ENCODE measurements around the gene CAMKK1. TPM values are rescaled to one million over a fixed set of nuclear protein-coding genes. Genes with fewer than 3 reads are reported as not detected.

The CAMKK1 gene
- polyA plus RNA-seq, 1 experiment: 2.8 TPM

- no peak overlapping the region for H3K4me3 ChIP-seq (ENCODE audit: low read depth, low read length)
- no peak overlapping the region for H3K27ac ChIP-seq (ENCODE audit: low read depth, low read length)
- no peak for DNase-seq (ENCODE audit: low read depth, low spot score)
- H3K9me3 ChIP-seq (ENCODE audit: control insufficient read depth, insufficient read depth, low read length): no peaks in the 10 kb centered on the region; the same call in 1 of the 2 replicates
- no peaks in the 10 kb centered on the region for H3K27me3 ChIP-seq (ENCODE audit: control insufficient read depth, insufficient read depth, low read length)
- ChIA-PET CTCF (interaction anchor here (1.6 kb wide), 1 partner anchor 19 kb away, joined by 11 read pairs; no protein-coding TSS in a partner anchor), POLR2A (interaction anchor here (1.3 kb wide), 2 partner anchors 172 to 248 kb away, joined by 3 read pairs; partner anchors contain the start of genes CYB5D2 and ZZEF1)
- no peak for TF ChIP-seq CTCF (IDR thresholded peaks at IDR 0.05; ENCODE audit: low read depth, low read length)
Observed at GRCh38 chr17:3894911-3895343, 2.1 kb upstream of the CAMKK1 start.

- CTCF ChIA-PET: interaction anchor here (0.9 to 1.6 kb wide), 3 partner anchors 19 to 48 kb away, joined by 3 to 11 read pairs (median 6); partner anchors contain the start of gene NCBP3
- POLR2A ChIA-PET: interaction anchor here (1.3 kb wide), 1 partner anchor 171 kb away, joined by 3 read pairs; no protein-coding TSS in a partner anchor
Observed at GRCh38 chr17:3894188-3894587, 1.3 kb upstream of the CAMKK1 start.

GRCh38 chr17:3893720-3894116 lies 865 bp upstream of the CAMKK1 start:
- no peak for TF ChIP-seq CTCF (IDR thresholded peaks at IDR 0.05; ENCODE audit: low read depth, low read length)
- Histone ChIP-seq H3K9me3 (ENCODE audit: control insufficient read depth, insufficient read depth, low read length) (no peaks in the 10 kb centered on the region; the same call in 1 of the 2 replicates), H3K27me3 (ENCODE audit: control insufficient read depth, insufficient read depth, low read length) (no peaks in the 10 kb centered on the region), H3K27ac (ENCODE audit: low read depth, low read length) (no peak overlapping the region), H3K4me3 (ENCODE audit: low read depth, low read length) (no peak overlapping the region; the same call in 1 of the 2 replicates)
- no peak for DNase-seq (ENCODE audit: low read depth, low spot score)
- CTCF ChIA-PET: interaction anchor here (0.9 to 1.6 kb wide), 3 partner anchors 20 to 48 kb away, joined by 3 to 11 read pairs (median 6); partner anchors contain the start of gene NCBP3
- POLR2A ChIA-PET: no interaction called here

More at GRCh38 chr17:3894188-3894587, 1.3 kb upstream of the CAMKK1 start:
- no peak for TF ChIP-seq CTCF (IDR thresholded peaks at IDR 0.05; ENCODE audit: low read depth, low read length)
- no peak for DNase-seq (ENCODE audit: low read depth, low spot score)
- Histone ChIP-seq H3K4me3 (ENCODE audit: low read depth, low read length) (no peak overlapping the region), H3K27me3 (ENCODE audit: control insufficient read depth, insufficient read depth, low read length) (no peaks in the 10 kb centered on the region), H3K9me3 (ENCODE audit: control insufficient read depth, insufficient read depth, low read length) (no peaks in the 10 kb centered on the region; the same call in 1 of the 2 replicates), H3K27ac (ENCODE audit: low read depth, low read length) (no peak overlapping the region)

GRCh38 chr17:3892095-3892998 lies 506 bp downstream of the CAMKK1 start:
- no peaks in the 10 kb centered on the region for H3K27me3 ChIP-seq (ENCODE audit: control insufficient read depth, insufficient read depth, low read length)
- H3K9me3 ChIP-seq (ENCODE audit: control insufficient read depth, insufficient read depth, low read length): no peaks in the 10 kb centered on the region; the same call in 1 of the 2 replicates
- no peak for DNase-seq (ENCODE audit: low read depth, low spot score)
- CTCF ChIA-PET: no interaction called here
- peak overlapping the region; percentile 68 for H3K4me3 ChIP-seq (ENCODE audit: low read depth, low read length)
- POLR2A ChIA-PET: interaction anchor here (0.6 kb wide), 1 partner anchor 36 kb away, joined by 4 read pairs; no protein-coding TSS in a partner anchor
- TF ChIP-seq CTCF (IDR thresholded peaks at IDR 0.05; ENCODE audit: low read depth, low read length): no peak
- no peak overlapping the region for H3K27ac ChIP-seq (ENCODE audit: low read depth, low read length)

Data from AG04450 (cell line).